Measurements from ENCODE around the gene PDE4B.

PDE4B gene

DNA sequence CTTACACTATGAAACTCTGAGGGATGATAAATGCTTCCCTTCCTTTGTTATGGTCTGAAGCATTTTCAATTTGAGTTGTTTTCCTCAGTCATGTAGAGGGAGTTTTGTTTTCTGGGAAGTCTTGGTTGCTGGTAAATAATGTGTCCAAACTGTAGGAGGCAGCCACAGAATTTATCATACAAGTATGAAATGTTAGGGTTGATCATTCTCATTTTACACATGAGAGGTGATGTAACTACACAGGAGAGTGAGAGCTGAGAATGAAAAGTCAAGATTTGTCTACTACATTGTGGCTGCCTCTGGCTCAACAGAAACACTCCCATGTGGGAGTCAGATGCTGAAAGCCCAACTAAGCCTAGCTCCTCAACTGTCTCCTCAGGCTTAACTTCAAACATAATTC, 558.8 kb downstream of the PDE4B start:
- DNase-seq (ENCODE audit: low read depth in 2 of 2, low spot score in 1 of 2): no peak

- DNase-seq (ENCODE audit: low read depth in 2 of 2, low spot score in 1 of 2): no peak
These were observed 559.2 kb downstream of the PDE4B start for GRCh38 chr1:66351913-66352312.

DNA sequence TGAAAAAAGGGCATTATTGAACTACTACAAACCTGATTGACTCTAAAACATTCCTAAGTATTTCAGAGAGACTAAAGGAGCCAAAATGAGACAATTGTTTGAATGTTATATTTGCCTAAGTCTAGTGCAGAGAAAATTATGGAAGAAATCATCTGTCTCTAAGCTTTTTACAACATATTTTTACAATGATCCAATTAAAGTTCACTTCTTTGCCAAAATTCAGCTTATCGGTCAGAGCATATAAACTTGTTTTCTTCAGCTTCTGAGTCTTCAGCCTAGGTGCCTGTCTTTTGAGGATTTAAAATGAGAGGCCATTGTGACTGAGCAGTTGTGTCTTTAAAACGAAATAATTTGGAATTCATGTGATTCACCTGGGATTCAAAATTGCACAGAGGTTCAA, 560.1 kb downstream of the PDE4B start:
- DNase-seq (ENCODE audit: low read depth in 2 of 2, low spot score in 1 of 2): no peak

GRCh38 chr1:66353257-66353656, 560.6 kb downstream of the PDE4B start:
- DNase-seq (ENCODE audit: low read depth in 2 of 2, low spot score in 1 of 2): no peak

DNA sequence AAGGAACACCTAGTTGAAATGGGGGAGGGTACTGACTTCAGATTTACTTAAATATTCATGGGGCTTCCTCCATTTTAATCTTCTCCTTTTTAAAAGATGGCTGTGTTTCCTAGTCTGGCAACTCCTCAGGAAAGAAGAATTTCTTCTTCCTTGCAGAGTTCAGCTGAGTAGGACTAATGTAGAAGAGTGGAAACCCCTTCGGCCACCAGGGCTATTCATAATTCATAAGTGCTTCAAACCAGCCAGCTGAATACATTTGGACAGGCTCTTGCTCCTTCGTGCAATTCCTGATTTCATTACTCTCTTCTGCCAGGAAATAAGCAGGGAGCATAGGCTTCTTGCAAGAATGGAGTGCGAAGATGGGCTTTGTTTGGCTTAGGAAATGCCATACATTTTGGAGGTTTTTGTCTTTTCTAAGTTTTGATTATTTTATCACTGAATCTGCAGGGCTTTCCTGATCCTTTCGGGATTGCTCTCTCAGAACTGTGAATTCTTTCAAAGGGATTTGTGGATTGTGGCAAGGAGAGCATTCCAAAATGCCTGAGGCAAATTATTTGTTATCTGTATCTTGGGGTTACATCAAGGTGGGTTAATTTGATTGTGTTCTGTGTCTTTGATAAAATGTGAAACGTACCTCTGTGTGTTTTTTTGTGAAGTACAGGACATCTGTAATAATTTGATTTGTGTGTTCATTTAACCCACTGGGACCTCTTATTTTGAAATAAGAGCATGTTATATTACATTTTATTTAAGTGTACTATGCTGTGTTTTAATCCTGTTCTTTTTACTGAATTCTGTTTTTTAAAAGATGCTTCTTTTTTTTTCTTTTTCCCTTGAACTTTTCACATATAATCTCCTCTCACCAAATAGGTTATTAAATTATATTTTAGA, 561.9 kb downstream of the PDE4B start:
- DNase-seq (ENCODE audit: low read depth in 2 of 2, low spot score in 1 of 2): no peak

GRCh38 chr1:66355756-66356155, 563.1 kb downstream of the PDE4B start:
- no peak for DNase-seq (ENCODE audit: low read depth in 2 of 2, low spot score in 1 of 2)

- no peak for DNase-seq (ENCODE audit: low read depth in 2 of 2, low spot score in 1 of 2)
These were observed 563.9 kb downstream of the PDE4B start for GRCh38 chr1:66356605-66357004.

GRCh38 chr1:66357021-66357420, 564.3 kb downstream of the PDE4B start:
- DNase-seq (ENCODE audit: low read depth in 2 of 2, low spot score in 1 of 2): no peak

DNA sequence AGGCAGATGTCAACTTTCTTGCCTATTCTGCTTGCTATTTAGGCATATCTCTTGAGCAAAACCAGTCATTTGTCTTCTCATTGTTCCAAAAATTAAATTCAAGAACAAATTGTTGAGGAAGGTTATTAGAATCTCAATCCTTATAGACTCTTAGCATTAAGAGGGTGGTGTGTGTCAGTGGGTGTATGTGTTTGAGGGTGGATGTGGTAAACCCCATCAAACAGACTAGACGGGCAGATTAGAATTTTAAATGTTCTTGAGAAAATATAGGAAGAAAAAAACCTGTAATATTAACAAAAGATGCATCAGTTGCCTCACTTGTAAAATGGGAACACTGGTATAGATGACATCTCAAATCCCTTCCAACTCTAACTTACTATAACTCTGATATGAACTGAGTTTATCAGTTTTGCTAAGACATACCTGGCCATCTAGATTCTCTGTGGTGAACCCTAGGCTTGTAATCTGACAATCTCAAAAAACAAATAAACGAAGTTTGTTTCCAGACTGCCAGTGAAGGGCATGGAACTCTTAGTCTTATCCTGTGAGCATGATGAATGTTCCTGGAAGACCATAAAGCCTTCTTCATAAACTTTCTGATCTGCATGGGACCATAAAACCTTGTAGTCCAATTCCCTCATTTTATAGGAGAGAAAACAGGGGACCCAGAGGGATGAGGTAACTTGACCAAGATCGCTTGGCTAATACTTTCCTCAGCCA, 564.9 kb downstream of the PDE4B start:
- no peak for DNase-seq (ENCODE audit: low read depth in 2 of 2, low spot score in 1 of 2)

DNA sequence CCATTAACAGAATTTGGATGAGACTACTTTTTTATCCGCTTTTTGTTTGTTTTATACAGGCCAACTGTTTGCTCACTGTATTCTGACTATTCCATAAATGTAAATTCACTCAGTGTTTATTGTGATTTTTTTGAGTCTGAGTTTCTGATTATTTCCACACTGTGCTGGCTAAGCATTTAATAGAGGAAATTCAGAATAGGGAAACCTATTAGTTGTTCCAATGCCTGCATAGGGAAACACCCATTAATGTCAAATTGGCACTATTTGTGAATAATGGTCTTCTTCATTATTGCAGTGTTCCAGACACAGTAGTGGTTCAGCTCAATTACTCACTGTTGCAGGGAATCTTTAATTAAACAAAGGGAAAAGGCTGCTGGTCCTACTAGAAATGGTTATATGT, 566.6 kb downstream of the PDE4B start:
- no peak for DNase-seq (ENCODE audit: low read depth in 2 of 2, low spot score in 1 of 2)

DNA sequence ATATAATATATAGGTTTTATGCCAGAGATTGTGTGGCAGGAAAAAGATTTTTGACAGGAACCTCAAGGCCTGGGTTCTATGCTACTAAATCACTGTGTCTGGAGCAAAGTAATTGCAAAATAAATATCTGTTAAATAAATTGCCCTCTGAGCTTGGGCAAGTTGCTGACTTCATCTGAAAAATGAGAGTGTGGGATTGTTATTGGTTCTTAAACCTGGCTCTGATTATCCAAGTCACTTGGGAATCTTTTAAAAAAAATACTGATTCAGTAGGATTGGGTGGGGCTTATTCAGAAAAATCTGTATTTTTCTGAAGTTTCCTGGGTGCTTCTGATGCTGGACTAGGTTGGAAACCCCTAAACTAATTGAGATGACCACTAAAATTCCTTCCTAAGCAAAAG, 567.1 kb downstream of the PDE4B start:
- no peak for DNase-seq (ENCODE audit: low read depth in 2 of 2, low spot score in 1 of 2)

DNA sequence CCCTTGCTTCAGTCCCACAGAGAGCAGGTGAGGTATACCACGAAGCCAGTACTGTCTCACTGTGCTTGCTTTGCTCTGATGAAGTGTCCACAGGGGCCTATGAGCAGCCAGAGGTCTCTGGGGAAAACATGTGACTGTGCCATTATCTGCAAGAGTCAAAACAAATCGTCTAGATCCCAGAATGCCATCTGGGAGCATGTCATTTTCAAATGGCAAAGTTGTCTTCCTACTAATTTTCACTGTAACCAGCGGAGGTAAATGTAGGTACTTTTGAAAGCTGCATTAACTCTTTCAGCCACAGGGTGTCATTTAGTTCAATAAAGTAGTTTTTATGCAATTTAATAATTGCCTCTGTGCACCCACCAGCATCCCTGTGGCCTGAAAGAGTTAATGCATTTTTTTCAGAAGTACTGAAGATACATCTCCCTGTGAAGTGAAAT, 567.6 kb downstream of the PDE4B start:
- no peak for DNase-seq (ENCODE audit: low read depth in 2 of 2, low spot score in 1 of 2)

DNA sequence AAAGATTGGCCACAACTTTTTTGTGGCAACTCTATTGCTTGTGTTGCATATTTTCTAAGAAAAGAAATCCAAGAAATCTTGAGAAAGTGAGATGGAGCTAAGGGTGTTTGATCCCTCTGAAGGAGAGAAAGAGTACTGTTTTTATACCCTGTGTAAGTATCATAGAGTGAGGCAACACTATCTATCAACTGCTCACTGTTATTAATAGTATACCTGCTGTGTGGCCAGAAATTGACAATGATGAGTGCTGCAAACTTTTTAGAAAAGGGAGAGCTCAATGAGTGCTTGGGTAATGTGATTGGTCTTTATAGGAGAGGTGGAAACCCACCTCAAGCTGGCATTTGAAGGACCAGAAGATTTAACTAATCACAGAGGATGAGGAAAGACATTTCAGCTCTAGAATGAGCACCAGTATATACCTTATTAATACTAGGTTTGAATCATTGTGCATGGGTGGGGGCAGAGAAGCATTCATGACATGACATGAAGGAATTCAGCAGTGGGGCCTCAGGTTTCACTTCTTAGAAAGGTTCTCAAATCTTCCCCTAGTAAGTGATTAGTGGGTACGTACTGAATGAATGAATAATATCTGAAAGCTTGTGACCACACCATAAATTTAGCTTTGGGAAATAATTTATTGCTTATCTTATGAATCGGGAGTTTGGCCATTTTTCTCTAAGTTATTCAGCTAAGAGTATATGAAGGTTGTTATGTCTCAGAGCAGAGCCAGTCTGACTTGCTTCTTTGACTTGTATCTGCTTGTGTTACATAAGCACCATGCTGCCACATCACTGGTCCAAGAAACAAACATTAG, 572.1 kb downstream of the PDE4B start:
- DNase-seq (ENCODE audit: low read depth in 2 of 2, low spot score in 1 of 2): no peak

DNA sequence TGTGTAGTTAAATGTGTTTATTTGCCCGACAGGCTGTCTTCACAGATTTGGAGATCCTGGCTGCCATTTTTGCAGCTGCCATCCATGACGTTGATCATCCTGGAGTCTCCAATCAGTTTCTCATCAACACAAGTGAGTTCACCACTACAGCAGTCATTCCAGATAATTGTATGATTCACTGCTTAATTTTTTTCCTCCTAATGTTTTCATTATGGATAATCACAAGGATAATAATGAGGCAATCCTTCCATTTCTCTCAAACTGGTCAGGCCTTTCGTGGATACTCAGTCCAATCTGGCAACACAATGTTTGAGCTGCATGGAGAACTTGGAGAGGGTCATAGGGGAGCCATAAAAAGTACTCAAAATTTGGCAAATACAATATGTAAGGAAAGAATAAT, 572.9 kb downstream of the PDE4B start:
- DNase-seq (ENCODE audit: low read depth in 2 of 2, low spot score in 1 of 2): no peak

GRCh38 chr1:66366634-66367033, 573.9 kb downstream of the PDE4B start:
- DNase-seq (ENCODE audit: low read depth in 2 of 2, low spot score in 1 of 2): no peak

DNA sequence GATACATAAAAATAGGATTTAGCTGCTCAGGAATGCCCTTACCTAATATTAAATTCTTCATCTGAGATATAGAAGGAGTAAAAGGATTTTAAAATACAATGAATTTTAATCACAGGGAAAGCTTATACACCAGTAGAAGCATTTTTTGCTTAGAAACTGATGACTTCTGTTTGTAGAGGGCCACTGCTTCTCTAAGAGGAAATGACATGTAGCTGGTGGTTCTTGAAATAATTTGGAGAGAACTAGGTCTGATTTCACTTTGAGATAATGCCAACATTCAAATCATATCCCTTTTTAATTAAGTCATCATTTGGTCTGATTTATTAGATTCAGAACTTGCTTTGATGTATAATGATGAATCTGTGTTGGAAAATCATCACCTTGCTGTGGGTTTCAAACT, 574.7 kb downstream of the PDE4B start:
- DNase-seq (ENCODE audit: low read depth in 2 of 2, low spot score in 1 of 2): no peak

DNA sequence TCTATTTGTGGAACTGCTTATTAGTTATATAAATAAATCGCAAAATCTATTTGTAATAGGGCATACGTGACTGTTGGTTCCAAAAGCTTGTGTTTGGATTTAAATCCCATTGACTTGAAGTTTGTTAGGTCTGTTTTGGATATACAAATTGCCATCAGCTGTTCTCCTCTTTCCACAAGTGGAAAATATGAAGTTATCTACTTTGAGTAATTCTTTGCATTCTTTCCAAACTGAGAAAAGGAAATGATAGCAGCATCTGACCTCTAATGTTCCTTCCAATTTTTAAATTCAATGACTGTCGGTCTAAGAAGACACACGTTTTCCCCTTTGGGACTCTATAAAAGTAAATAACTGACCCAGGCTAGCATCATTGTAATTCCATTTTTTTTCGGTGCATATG, 575.6 kb downstream of the PDE4B start:
- DNase-seq (ENCODE audit: low read depth in 2 of 2, low spot score in 1 of 2): no peak

GRCh38 chr1:66370462-66370971, 577.8 kb downstream of the PDE4B start:
- no peak for DNase-seq (ENCODE audit: low read depth in 2 of 2, low spot score in 1 of 2)

- no peak for DNase-seq (ENCODE audit: low read depth in 2 of 2, low spot score in 1 of 2)
These were observed 578.7 kb downstream of the PDE4B start for GRCh38 chr1:66371233-66372005.

GRCh38 chr1:66372522-66373101, 579.9 kb downstream of the PDE4B start:
- no peak for DNase-seq (ENCODE audit: low read depth in 2 of 2, low spot score in 1 of 2)

Data from stimulated activated CD8-positive, alpha-beta memory T cell treated with anti-CD3 and anti-CD28 coated beads, Interleukin-4, amount 100 ng/mL, for 1 hour (primary cell).